NCI-H748 (cell line): ENCODE measurements around the gene MICAL3.
"Not testable (repeated sequence)": the region's sequence is repeated elsewhere in the genome, so short reads cannot be mapped to it uniquely, and the experiment has no call there.

Experiments
- DNase-seq: peaks from one replicate; lab custom pipeline; 2025; ENCODE audit not compliant: unreplicated experiment; lab: John Stamatoyannopoulos, UW

Gene MICAL3, protein sequence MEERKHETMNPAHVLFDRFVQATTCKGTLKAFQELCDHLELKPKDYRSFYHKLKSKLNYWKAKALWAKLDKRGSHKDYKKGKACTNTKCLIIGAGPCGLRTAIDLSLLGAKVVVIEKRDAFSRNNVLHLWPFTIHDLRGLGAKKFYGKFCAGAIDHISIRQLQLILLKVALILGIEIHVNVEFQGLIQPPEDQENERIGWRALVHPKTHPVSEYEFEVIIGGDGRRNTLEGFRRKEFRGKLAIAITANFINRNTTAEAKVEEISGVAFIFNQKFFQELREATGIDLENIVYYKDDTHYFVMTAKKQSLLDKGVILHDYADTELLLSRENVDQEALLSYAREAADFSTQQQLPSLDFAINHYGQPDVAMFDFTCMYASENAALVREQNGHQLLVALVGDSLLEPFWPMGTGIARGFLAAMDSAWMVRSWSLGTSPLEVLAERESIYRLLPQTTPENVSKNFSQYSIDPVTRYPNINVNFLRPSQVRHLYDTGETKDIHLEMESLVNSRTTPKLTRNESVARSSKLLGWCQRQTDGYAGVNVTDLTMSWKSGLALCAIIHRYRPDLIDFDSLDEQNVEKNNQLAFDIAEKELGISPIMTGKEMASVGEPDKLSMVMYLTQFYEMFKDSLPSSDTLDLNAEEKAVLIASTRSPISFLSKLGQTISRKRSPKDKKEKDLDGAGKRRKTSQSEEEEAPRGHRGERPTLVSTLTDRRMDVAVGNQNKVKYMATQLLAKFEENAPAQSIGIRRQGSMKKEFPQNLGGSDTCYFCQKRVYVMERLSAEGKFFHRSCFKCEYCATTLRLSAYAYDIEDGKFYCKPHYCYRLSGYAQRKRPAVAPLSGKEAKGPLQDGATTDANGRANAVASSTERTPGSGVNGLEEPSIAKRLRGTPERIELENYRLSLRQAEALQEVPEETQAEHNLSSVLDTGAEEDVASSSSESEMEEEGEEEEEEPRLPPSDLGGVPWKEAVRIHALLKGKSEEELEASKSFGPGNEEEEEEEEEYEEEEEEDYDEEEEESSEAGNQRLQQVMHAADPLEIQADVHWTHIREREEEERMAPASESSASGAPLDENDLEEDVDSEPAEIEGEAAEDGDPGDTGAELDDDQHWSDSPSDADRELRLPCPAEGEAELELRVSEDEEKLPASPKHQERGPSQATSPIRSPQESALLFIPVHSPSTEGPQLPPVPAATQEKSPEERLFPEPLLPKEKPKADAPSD (N-terminal part only)

DNA sequence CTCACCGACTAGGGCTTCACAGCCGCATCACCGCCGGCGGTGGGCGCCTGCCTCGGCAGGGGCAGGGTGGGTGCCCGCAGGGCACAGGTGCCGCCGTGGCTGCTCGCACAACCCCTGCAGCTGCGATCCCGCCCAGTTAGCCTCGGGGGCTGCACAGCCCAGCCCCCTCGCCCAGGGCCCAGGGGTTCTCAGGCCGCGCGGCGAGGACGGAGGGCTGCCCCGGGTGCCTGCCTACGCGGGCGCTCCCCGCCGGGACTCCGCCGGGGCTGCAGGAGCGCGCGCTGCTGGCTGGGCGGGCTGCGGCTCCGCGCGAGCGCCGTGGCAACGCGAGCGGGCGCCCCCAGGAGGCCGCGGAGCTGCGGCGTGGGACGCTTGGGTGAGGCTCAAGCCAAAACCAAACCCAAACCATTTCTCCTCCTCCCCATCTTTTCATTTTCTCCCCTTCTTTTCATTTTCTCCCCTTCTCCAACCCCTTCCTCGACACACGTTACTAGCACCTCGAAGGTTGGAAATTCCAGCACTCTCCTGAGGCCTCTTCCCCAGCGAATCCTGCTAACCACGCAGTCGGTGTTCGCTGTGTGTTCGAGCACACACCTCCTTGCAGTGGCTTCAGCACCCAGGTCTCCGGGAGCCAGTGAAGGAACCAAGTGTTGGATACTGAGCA lies at the start of gene MICAL3:
Gene MICAL3 (minus strand): TSS at position 286 of the 664 bp plus-strand sequence. CDS start 117,749 bp downstream, outside the sequence.
- peak; percentile 72 for DNase-seq

DNA sequence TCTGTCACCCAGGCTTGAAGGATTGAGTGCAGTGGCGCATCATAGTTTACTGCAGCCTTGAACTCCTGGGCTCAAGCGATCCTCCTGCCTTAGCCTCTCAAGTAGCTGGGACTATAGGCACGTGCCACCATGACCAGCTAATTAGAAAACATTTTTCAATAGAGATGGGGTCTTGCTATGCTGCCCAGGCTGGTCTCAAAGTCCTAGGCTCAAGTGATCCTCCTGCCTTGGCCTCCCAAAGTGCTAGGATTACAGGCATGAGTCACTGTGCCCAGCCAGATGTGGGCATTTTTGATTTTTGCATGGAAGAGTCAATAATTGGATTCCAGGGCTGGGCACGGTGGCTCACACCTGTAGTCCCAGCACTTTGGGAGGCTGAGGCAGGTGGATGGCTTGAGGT lies 49.6 kb upstream of the MICAL3 start:
- DNase-seq = not testable (repeated sequence)

DNA sequence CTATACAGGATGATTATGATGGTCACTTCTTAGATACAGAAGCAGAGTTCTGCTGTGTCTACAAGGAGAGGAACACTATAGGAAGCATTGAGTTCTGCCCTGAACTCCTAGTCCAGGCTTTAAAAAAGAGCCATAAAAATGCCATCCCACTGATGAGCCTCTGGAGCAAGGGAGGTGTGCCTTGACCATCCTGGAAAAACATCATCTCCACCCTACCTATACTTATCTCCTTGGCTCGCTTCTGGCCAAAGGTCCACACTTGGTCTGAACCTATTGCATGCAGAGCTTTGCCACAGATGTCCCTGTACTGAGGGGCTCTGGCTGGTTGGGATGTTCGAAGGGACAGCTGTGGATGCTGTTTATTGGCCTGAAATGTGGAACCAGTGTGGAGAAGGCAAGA lies 49.1 kb upstream of the MICAL3 start:
- DNase-seq = no peak

DNA sequence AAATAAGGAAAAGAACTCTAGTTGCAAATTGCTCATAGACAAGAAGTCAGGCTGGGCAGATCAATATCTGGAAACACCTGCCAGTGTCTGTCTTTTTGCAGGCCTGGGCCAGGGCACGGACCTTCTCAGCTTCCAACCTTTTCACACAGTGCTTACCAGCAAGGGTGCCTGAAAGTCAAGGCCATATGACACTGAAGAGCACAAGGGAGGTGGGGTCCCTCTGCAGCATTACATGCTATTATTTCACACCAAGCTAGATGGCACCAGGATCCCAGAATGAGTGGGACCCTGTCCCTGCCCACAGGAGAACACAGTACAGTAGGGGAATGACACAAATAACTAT lies 47.6 kb upstream of the MICAL3 start:
- DNase-seq = no peak

DNA sequence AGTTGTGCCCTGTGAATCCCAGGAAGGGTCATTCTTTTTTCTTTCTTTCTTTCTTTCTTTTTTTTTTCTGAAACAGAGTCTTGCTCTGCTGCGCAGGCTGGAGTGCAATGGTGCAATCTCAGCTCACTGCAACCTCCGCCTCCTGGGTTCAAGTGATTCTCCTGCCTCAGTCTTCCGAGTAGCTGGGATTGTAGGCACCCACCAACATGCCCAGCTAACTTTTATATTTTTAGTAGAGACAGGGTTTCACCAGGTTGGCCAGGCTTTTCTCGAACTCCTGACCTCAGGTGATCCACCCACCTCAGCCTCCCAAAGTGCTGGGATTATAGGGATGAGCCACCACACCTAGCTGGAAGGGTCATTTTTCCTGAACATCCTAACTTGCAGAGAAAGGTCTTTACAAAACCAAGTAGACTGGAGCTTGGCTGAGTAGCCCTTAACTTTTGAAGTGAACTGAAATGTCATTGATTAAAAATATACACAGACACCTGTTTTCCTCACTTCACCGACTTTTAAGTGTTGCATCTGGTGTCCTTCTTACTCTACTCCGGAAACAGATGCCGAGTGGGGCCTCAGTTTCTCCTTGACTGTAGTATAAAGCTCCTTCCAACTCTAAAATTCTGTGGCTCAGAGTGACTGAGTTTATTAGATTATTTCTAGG lies 47.1 kb upstream of the MICAL3 start:
- DNase-seq = not testable (repeated sequence)

DNA sequence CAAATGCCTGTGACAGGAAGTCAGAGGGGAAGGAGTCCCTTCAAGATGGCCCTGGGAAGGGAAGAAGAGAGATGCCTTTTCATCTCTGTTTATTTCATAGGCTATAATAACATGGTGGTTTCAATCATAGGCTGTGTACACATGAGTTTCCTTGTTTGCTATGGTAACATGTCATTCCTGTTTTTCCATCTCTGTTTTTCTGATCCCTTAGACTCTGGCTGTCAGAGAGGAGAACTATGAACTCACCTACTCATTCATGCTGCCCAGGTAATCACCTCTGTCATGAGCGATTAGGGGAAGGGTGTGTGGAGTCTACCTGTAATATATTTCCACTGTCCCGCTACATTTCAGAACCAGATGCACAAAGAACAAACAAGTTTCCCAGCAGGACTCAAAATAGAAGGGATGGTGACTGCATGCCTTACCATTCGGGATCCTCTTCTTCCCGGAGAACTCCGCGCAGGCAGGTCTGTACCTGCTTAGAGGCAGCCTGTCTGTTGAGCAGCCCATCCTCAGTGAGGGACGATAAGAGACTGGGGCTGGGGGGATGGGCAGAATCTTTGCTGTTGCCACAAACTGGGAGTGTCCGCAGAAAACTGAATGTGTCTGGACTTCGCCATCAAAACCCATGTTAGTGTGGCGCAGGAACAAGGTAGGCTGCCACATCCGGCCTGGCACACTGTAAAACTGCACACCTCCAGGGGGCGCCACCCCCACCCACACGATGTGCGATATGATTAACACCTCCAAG lies 46.4 kb upstream of the MICAL3 start:
- no peak for DNase-seq

DNA sequence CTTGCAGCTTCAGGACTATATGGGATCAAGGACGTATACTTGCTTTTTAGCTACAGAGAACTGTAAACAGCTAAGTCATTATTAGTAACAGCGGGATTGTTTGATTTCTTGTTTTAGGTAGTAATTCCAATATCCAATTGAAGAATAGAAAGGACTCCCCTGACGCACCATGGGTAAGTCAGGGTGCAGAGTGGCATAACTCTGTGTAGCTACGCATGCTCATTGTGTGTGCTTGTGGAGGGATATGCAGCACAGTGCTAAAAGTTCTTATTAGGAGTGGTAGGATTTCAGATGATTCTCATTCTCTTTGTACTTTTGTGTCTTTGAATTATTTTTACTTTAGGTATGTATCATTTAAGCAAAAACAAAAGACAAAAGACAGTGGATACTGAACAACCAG lies 45.7 kb upstream of the MICAL3 start:
- DNase-seq = no peak

DNA sequence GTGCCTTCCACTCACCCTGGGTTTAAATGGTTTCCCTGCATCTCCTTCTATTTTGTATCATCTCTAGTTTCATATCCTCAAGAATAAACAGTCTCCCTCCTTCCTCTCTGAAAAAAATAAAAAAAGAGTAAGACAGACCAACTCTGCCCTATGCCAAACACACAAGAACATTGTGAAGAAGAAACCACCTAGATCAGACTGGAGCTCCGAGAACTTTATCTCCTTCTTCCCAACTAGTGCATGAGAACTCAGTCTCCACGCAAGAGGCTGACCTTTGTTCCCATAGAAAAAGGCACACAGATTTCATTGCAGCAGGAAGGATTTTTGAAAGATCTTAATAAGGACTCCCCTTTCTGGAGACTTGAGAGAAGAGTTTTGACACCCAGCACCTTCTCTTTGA lies 44.7 kb upstream of the MICAL3 start:
- DNase-seq = no peak

DNA sequence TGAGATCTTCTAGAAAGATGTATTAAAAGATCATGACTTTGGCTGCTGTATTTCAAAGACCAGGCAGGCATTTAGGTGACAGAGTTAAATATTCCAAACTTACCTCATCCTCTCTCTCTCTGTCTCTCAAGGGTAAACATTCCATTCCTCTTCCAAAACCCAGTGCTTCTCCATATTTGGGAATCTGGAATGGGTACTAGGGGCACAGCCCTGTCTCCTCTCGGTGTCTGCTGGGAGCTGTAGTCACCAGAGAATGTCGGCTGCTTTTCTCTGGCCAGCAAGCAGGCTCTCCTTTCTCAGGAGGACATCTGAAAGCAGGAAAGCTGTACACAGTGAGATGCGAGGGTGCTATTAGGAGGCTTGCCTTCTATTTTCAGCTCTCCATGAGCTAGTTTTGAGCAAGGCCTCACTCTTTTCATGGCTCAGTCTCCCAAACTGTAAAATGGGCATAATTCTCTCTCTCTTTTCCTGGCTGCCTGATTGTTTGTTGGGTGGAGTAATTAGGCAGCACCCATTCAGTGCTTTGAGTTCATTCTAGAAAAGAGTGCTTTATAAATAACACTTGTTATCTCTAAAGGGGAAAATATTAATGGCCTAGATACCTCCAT lies 44.1 kb upstream of the MICAL3 start:
- DNase-seq = no peak

DNA sequence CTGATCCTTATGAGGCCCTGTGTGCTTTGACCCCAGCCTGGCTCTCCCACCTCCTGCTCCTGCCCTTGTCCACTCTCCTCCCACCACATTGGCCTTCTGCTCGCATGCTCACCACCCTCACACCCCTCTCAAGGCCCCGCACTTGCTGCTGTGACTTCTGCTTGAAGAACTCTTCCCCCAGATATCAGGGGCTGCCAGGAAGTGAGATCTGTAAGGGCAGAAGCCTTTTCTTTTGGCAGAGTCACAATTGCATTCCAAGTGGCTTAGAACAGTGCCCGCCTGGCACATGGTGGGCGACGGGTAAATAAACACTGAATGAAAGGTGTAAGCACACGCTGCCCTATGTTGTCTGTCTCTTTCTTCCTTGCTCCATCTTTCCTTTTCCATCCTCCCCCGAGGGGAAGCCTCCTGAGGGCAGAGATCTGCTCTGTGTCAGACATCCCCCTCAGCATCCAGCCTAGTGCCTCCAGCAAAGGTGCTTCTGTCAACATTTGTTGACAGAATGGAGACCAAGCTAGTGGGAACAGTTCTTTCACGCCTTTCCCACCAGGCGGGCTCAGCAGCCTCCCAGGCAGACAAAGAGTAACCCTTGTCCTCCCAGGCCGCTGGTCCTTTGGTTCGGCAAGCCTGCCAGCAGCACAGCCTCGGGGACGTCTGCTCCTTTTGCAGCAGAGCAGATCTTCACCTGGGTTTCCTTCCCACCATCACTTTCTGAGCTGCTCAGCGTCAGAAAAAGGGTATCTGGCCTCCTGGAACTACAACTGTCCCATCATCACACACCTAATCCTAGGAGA lies 43.4 kb upstream of the MICAL3 start:
- DNase-seq = no peak

DNA sequence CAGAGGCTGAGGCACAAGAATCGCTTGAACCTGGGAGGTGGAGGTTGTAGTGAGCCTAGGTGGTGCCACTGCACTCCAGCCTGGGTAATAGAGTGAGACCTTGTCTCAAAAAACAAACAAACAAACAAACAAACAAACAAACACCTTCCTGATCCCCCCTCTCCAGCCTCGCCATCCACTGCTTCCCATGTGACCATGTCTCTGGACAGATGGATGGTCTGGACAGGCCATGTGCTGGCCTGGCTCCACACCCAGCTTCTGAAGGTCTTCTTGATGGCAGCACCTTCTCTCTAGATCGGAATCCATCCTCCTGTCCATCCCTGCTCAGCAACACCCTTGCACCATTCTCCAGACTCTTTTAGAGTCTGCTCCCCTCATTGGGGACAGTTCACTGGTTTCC lies 42.8 kb upstream of the MICAL3 start:
- DNase-seq = no peak

DNA sequence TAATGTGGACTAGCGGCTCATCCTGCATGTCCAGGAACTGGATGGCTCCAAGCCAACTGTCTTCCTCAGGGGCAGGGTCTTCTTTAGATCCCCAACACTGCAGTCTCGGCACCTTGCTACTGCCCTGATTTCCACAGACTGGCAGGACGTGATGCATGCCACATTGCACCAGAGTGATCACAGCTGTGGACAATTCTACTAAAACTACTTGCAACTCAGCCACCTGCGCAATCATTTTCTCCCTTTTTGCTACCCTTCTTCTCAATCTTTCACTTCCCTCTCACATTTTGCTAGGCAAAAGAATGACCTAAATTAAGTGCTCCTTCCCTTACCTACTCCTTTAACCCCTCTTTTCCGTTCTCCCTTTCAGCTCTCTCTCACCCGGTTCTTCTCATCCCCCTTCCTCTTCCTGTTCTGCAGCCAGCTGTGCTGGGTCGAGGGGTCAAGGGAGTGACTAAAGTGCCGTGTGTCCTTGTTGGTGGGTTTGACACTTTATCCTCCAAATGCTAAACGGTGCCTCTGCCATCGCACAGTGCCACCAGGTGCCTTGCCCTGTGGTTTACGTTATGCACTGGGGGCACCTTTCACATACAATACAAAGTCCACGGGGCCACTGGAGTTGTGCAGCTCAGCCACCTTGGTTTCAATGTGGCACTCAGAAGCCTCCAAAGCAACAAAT lies 42.0 kb upstream of the MICAL3 start:
- DNase-seq = no peak

DNA sequence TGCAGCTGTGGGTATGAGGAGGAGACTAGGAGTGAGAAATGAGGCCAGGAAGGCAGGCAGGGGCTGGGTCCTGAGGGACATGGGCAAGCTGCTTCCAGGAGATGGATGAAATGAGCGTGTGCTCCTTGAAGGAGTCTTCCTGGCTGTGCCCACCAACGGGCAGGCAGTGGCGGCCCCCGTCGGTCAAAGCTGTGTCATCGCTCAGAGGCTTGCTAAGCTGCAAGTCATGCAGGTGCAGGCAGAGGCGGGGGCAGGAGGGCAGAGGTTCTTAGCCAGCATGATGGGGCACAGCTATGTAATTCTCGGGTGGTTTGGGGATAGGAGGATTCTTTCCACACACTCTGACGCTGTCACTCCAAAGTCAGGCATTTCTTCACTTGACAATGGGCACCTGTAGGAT lies 40.9 kb upstream of the MICAL3 start:
- DNase-seq = no peak

DNA sequence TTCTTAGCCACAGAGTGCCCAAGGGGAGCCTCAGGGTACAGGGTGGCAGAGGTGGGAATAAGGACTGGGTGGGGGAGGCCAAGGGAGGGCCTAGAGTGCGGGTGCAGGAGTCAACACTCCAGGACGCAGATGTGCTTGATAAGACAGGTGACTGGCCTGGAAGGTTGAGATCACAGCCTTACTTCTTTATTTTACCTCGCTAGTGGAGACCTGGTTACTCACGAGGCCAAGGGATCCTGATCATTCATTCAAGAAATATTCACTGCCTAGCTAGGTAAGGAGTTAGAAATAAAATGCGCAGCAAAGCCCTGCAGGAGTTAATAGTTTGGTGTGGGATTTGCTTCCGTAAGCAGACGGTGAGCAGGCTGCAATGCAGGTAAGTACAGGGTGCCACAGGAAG lies 40.3 kb upstream of the MICAL3 start:
- no peak for DNase-seq

DNA sequence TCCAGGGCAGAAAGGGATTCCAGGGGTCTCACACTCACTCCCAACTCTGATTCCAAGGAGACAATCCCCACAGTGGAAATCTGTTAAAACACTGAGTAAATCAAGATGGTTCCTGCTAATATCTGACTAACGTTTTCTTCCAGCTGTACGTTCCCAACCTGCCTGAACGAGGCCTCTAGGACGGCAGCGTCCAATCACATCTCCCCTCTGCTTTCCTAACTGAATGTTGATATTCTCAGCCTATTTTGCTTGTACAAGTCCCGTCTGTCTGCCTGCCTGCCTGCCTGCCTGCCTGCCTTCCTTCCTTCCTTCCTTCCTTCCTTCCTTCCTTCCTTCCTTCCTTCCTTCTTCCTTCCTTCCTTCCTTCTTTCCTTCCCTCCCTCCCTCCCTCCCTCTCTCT lies 39.4 kb upstream of the MICAL3 start:
- not testable (repeated sequence) for DNase-seq

DNA sequence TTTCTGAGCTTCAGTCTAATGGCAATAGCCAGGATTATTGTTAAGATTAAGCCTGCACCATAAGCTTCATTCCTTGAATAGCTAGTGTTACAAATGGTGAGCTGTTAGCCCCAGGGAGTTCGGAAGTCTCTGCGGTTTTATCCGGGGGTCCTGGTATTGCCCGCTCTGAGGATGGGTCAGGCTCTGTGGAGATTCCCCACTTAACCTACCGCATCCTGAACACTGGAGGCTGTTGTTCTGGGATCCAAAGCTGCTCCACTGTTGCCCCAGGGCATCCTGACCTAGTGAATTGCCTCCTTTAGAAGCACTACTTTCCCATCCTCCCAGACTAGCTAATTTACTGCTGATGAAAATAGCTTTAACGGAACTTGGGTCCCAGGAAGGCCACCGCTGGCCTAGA lies 38.9 kb upstream of the MICAL3 start:
- no peak for DNase-seq

DNA sequence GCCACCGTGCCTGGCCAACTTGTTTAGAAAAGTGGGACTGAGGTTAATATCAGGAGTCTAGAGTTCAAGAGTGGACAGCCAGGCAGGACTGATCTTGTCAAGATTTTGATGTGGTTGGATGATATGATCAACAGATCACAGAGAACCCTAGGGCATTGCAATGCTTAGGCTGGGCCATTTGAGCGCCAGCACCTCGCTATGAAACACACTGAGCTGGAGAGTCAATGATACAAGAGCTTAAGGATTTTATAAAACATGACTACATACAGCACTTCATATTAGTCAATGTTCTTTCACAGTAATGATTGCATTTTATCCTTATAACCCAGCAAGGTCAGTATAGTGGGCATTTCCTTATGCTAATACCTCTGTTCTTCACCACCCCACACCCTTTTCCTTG lies 38.1 kb upstream of the MICAL3 start:
- DNase-seq = no peak
